Kidney (tissue), 14 donors: ENCODE results near the gene TTC33. TPM values are rescaled to one million over a fixed set of nuclear protein-coding genes. Genes with fewer than 3 reads are reported as not detected.

Experiments
- DNase-seq, 5 donors: peaks; one replicate each; pipeline ENCODE4 v3.0.0-alpha.2; 2013 to 2020
- FAIRE-seq: peaks from 2 replicates; lab custom pipeline; 2012; peaks lifted over from hg19 to GRCh38; lab: Jason Lieb, UNC
- H3K27ac ChIP-seq, 2 donors: one replicate each; pipeline ENCODE4 v1.7.0; 2013; ENCODE audit warnings: low read depth in 2 of 2, low read length in 2 of 2, inconsistent platforms in 1 of 2
- H3K27me3 ChIP-seq: one replicate; pipeline ENCODE4 v1.7.1; 2013; ENCODE audit warnings: low read length, inconsistent platforms; ENCODE audit not compliant: control insufficient read depth, insufficient read depth
- H3K36me3 ChIP-seq, 3 donors: one replicate each; pipeline versions ENCODE4 v1.7.0 to v1.7.1; 2013; ENCODE audit warnings: low read length in 3 of 3, control low read depth in 1 of 3, inconsistent platforms in 1 of 3; ENCODE audit not compliant: insufficient read depth in 3 of 3, control insufficient read depth in 2 of 3
- H3K4me1 ChIP-seq, 3 donors: one replicate each; pipeline versions ENCODE4 v1.7.0 to v1.7.1; 2013; ENCODE audit warnings: low read length in 3 of 3, inconsistent platforms in 1 of 3, low read depth in 1 of 3; ENCODE audit not compliant: control insufficient read depth in 2 of 3, insufficient read depth in 2 of 3
- H3K4me3 ChIP-seq, 3 donors: one replicate each; pipeline versions ENCODE4 v1.7.0 to v1.8.1; 2013; ENCODE audit warnings: low read length in 3 of 3, control low read depth in 1 of 3, inconsistent platforms in 1 of 3
- H3K9ac ChIP-seq, 3 donors: one replicate each; pipeline versions ENCODE4 v1.7.0 to v1.7.1; 2013; ENCODE audit warnings: low read length in 3 of 3, control low read depth in 1 of 3, inconsistent platforms in 1 of 3
- H3K9me3 ChIP-seq, 3 donors: one replicate each; pipeline versions ENCODE4 v1.7.0 to v1.7.1; 2013; ENCODE audit warnings: low read length in 3 of 3, control low read depth in 1 of 3, inconsistent platforms in 1 of 3; ENCODE audit not compliant: control insufficient read depth in 2 of 3, insufficient read depth in 1 of 3
- intact Hi-C: fragments of 100-400 bp; cut with DNase I; formaldehyde crosslinking; loops from one replicate; pipeline ENCODE4 v1.11.1; 2022
- polyA plus RNA-seq: library from polyadenylated mRNA; stranded (reverse); fragments of 350-450 nt; fragmentation: Illumina TruSeq; extraction: RNeasy Lipid Tissue Mini Kit (QIAGEN cat#74804); gene quantifications from one replicate; pipeline ENCODE4 v1.2.3, GENCODE V29; 2014; ENCODE audit warnings: low read depth, low replicate concordance; ENCODE audit not compliant: insufficient read depth
- total RNA-seq: library from RNA; stranded (reverse); fragmentation: NEBNext Ultra II Directional; extraction: Animal tissue kit (Norgen Biotek cat#: 25700); gene quantifications from one replicate; pipeline ENCODE4 v1.2.1, GENCODE V29; 2021
- TF ChIP-seq, protein P1 (sequence below): IDR thresholded peaks from 3 replicates; pipeline ENCODE4 v1.5.1; 2012; ENCODE audit warnings: mild to moderate bottlenecking, moderate library complexity, borderline replicate concordance; ENCODE audit not compliant: insufficient read depth; ENCODE audit errors: extremely low read depth
- donor health status: control.
- donor health status: control.
- donor health status: control.
- donor health status: control.
- donor health status: control.
- donor health status: DM: yes; HTN: yes; CAD: no.
- donor health status: Normal renal cell carcinoma (clear cell type).

TTC33 gene
- total and polyA plus RNA-seq, 2 donors from 2014 or later, result 7.1 to 20.1 TPM

DNA sequence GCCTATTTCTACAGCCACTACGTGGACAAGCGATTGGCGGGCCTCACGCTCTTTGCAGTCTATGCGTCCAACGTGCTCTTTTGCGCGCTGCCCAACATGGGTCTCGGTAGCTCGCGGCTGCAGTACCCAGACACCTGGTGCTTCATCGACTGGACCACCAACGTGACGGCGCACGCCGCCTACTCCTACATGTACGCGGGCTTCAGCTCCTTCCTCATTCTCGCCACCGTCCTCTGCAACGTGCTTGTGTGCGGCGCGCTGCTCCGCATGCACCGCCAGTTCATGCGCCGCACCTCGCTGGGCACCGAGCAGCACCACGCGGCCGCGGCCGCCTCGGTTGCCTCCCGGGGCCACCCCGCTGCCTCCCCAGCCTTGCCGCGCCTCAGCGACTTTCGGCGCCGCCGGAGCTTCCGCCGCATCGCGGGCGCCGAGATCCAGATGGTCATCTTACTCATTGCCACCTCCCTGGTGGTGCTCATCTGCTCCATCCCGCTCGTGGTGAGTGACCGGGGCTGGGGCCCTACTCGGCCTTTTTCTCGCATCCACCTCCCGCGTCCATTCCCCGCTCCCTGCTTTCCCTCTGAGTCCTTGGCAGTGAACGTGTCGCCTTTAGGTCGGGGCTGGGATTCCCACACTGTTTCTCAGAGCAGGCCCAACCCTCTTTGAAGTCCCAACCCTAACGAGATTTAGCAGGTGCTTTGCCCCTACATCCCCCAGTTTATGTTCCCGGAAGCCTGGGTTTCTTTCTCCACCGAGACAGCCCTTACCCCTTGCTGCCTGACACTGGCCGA is 74.2 kb downstream of the TTC33 start:
- peak overlapping the region; percentile 68 to 81 for H3K27ac ChIP-seq
- peak overlapping the region; percentile 57 to 68 (median 62) for H3K9ac ChIP-seq
- H3K36me3 ChIP-seq, result no peaks in the 10 kb centered on the region
- no peaks in the 10 kb centered on the region for H3K9me3 ChIP-seq
- intact Hi-C loops, result no loop called here
- TF ChIP-seq, protein P1, sequence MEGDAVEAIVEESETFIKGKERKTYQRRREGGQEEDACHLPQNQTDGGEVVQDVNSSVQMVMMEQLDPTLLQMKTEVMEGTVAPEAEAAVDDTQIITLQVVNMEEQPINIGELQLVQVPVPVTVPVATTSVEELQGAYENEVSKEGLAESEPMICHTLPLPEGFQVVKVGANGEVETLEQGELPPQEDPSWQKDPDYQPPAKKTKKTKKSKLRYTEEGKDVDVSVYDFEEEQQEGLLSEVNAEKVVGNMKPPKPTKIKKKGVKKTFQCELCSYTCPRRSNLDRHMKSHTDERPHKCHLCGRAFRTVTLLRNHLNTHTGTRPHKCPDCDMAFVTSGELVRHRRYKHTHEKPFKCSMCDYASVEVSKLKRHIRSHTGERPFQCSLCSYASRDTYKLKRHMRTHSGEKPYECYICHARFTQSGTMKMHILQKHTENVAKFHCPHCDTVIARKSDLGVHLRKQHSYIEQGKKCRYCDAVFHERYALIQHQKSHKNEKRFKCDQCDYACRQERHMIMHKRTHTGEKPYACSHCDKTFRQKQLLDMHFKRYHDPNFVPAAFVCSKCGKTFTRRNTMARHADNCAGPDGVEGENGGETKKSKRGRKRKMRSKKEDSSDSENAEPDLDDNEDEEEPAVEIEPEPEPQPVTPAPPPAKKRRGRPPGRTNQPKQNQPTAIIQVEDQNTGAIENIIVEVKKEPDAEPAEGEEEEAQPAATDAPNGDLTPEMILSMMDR, result no peak
- FAIRE-seq (no peak), DNase-seq (peak; percentile 38 to 80 (median 57))
- H3K4me3 ChIP-seq, result peak overlapping the region; percentile 59 to 83 (median 76)
- H3K4me1 ChIP-seq, result peaks cover 0 to 11% (median 0%) of the 10 kb centered on the region in 3 donors
- H3K27me3 ChIP-seq, result peaks cover 3% of the 10 kb centered on the region

- Histone ChIP-seq H3K4me3 (peak overlapping the region; percentile 59 to 83 (median 76)), H3K9ac (peak overlapping the region; percentile 57 to 68 (median 62)), H3K36me3 (no peaks in the 10 kb centered on the region), H3K27me3 (peaks cover 3% of the 10 kb centered on the region), H3K4me1 (peaks cover 0 to 11% (median 0%) of the 10 kb centered on the region in 3 donors), H3K9me3 (no peaks in the 10 kb centered on the region), H3K27ac (peak overlapping the region; percentile 68 to 81)
- DNase-seq (peak; percentile 49 to 75 (median 59)), FAIRE-seq (no peak)
- TF ChIP-seq, protein P1, result no peak
- intact Hi-C loops, result no loop called here
Measured at GRCh38 chr5:40680741-40681362, 74.9 kb downstream of the TTC33 start.

GRCh38 chr5:40679913-40680681 is 75.7 kb downstream of the TTC33 start, which contains the start of gene PTGER4:
Gene PTGER4, plus strand, starts transcription at chr5:40679915. Its CDS starts 1,079 bp downstream, at chr5:40680994.
- peak within 1 kb of the TSS; percentile 62 to 73 (median 67) for H3K9ac ChIP-seq
- intact Hi-C loops, result no loop called here
- H3K27me3 ChIP-seq, result peaks cover 3% of the 10 kb centered on the region
- no peaks in the 10 kb centered on the region for H3K9me3 ChIP-seq
- no peak for FAIRE-seq
- peaks cover 0 to 11% (median 0%) of the 10 kb centered on the region in 3 donors for H3K4me1 ChIP-seq
- peak within 1 kb of the TSS; percentile 95 to 96 for H3K27ac ChIP-seq
- DNase-seq, result peak in 3 of 5 donors; percentile 36 to 77 (median 69)
- no peaks in the 10 kb centered on the region for H3K36me3 ChIP-seq
- peak within 1 kb of the TSS; percentile 76 to 83 (median 81) for H3K4me3 ChIP-seq
- TF ChIP-seq, protein P1, result no peak
